ENCODE data around the gene AFF2.
"Not testable (repeated sequence)": the region's sequence is repeated elsewhere in the genome, so short reads cannot be mapped to it uniquely, and the experiment has no call there.

GRCh38 chrX:148669175-148669574 is 168.8 kb downstream of the AFF2 start:
- not testable (repeated sequence) for TF ChIP-seq POLR2A (IDR thresholded peaks at IDR 0.05)
- TF ChIP-seq, protein P1, sequence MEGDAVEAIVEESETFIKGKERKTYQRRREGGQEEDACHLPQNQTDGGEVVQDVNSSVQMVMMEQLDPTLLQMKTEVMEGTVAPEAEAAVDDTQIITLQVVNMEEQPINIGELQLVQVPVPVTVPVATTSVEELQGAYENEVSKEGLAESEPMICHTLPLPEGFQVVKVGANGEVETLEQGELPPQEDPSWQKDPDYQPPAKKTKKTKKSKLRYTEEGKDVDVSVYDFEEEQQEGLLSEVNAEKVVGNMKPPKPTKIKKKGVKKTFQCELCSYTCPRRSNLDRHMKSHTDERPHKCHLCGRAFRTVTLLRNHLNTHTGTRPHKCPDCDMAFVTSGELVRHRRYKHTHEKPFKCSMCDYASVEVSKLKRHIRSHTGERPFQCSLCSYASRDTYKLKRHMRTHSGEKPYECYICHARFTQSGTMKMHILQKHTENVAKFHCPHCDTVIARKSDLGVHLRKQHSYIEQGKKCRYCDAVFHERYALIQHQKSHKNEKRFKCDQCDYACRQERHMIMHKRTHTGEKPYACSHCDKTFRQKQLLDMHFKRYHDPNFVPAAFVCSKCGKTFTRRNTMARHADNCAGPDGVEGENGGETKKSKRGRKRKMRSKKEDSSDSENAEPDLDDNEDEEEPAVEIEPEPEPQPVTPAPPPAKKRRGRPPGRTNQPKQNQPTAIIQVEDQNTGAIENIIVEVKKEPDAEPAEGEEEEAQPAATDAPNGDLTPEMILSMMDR (IDR thresholded peaks at IDR 0.05) = not testable (repeated sequence)

Data from uterus (tissue), 2 donors.